GM19099 (cell line): ENCODE data around the gene SLC7A9.

Experiments
- POLR2A ChIP-seq: IDR thresholded peaks from 3 replicates; pipeline ENCODE4 v1.6.1; 2011; ENCODE audit warnings: low read depth; ENCODE audit not compliant: insufficient read length; ENCODE audit errors: extremely low read depth

Gene SLC7A9

GRCh38 chr19:32800191-32800590 is 69.4 kb downstream of the SLC7A9 start:
- no peak for TF ChIP-seq POLR2A

- TF ChIP-seq POLR2A, result no peak
Observed at GRCh38 chr19:32798201-32798600, 71.4 kb downstream of the SLC7A9 start.

DNA sequence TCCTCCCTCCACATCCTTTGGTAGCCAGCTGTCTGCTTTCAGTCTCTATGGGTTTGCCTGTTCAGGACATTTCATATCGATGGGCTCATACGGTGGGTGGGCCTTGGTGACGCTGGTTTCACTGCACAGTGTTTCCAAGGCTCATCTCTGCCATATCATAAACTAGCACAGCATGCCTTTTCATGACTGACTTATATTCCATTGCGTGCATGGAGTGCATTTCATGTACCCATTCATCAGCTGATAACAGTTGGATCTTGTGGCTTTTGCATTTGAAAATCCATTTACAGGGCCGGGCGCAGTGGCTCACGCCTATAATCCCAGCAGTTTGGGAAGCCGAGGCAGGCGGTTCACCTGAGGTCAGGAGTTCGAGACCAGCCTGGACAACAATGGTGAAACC is 80.1 kb downstream of the SLC7A9 start:
- TF ChIP-seq POLR2A, result no peak

GRCh38 chr19:32781280-32781679 is 88.3 kb downstream of the SLC7A9 start:
- no peak for TF ChIP-seq POLR2A
